RWPE1 (cell line): ENCODE results near the gene PRR13.

Experiments
- CTCF ChIA-PET: fragments of 350-600 bp; sonication (Branson Sonifier 250); formaldehyde crosslinking; extraction: SDS; loops from one replicate; lab custom pipeline; 2021; lab: Yijun Ruan, JAX
- POLR2A ChIA-PET: fragments of 400-600 bp; formaldehyde crosslinking; extraction: SDS; loops from one replicate; lab custom pipeline; 2020; ENCODE audit warnings: antibody characterized with exemption; ENCODE audit not compliant: low non-redundant PET; lab: Yijun Ruan, JAX
- DNase-seq: peaks from one replicate; pipeline ENCODE4 v3.0.0; 2012; ENCODE audit warnings: low spot score
- H3K27ac ChIP-seq: fragments of 450-650 bp; 2 replicates; pipeline ENCODE4 v1.5.1; 2017
- TF ChIP-seq, protein P1 (sequence below): fragments of 450-650 bp; conservative IDR thresholded peaks from 2 replicates; pipeline ENCODE4 v1.5.1; 2017; ENCODE audit warnings: low read depth, mild to moderate bottlenecking

Gene PRR13

DNA sequence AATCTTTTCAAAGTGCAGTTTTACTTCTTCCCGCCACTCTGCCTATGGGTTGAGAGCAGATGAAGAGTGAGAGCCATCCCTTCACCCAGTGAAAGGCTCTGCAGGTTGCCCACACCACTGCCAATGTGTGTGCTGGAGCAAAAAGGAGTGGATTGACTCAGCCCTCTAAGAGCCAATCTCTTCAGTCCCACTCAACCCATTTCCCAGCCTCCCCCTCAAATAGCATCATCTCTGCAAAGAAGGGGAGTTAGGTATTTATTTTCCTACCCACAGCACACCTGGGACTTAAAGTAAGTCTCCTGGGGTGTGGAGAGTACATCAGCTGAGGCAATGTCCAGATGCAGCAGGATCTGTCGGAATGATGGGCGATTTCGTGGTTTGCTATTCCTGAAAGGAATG lies 42.4 kb downstream of the PRR13 start:
- DNase-seq, result no peak
- CTCF ChIA-PET, result no interaction called here
- TF ChIP-seq, protein P1, sequence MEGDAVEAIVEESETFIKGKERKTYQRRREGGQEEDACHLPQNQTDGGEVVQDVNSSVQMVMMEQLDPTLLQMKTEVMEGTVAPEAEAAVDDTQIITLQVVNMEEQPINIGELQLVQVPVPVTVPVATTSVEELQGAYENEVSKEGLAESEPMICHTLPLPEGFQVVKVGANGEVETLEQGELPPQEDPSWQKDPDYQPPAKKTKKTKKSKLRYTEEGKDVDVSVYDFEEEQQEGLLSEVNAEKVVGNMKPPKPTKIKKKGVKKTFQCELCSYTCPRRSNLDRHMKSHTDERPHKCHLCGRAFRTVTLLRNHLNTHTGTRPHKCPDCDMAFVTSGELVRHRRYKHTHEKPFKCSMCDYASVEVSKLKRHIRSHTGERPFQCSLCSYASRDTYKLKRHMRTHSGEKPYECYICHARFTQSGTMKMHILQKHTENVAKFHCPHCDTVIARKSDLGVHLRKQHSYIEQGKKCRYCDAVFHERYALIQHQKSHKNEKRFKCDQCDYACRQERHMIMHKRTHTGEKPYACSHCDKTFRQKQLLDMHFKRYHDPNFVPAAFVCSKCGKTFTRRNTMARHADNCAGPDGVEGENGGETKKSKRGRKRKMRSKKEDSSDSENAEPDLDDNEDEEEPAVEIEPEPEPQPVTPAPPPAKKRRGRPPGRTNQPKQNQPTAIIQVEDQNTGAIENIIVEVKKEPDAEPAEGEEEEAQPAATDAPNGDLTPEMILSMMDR, result no peak
- H3K27ac ChIP-seq, result peak overlapping the region; percentile 70
- POLR2A ChIA-PET, result interaction anchor here (0.6 to 0.8 kb wide), 2 partner anchors 9 to 16 kb away, joined by 3 read pairs; no protein-coding TSS in a partner anchor

- DNase-seq, result no peak
- CTCF ChIA-PET, result interaction anchor here (0.6 kb wide), 2 partner anchors 10 to 38 kb away, joined by 3 to 4 read pairs; no protein-coding TSS in a partner anchor
- TF ChIP-seq, protein P1, result no peak
- peak overlapping the region; percentile 14 for H3K27ac ChIP-seq
- POLR2A ChIA-PET, result no interaction called here
These were observed 43.4 kb downstream of the PRR13 start for GRCh38 chr12:53484686-53485575.

- DNase-seq, result no peak
- POLR2A ChIA-PET, result no interaction called here
- TF ChIP-seq, protein P1, result no peak
- CTCF ChIA-PET, result no interaction called here
- peak overlapping the region; percentile 17 for H3K27ac ChIP-seq
These were observed 44.6 kb downstream of the PRR13 start for GRCh38 chr12:53485955-53486735.

GRCh38 chr12:53486736-53487487 lies 45.4 kb downstream of the PRR13 start:
- CTCF ChIA-PET, result no interaction called here
- peak overlapping the region; percentile 17; the same call in 1 of the 2 replicates for H3K27ac ChIP-seq
- TF ChIP-seq, protein P1, result no peak
- POLR2A ChIA-PET, result interaction anchor here (0.5 kb wide), 1 partner anchor 12 kb away, joined by 5 read pairs; the partner anchor contains the start of gene MAP3K12
- no peak for DNase-seq

DNA sequence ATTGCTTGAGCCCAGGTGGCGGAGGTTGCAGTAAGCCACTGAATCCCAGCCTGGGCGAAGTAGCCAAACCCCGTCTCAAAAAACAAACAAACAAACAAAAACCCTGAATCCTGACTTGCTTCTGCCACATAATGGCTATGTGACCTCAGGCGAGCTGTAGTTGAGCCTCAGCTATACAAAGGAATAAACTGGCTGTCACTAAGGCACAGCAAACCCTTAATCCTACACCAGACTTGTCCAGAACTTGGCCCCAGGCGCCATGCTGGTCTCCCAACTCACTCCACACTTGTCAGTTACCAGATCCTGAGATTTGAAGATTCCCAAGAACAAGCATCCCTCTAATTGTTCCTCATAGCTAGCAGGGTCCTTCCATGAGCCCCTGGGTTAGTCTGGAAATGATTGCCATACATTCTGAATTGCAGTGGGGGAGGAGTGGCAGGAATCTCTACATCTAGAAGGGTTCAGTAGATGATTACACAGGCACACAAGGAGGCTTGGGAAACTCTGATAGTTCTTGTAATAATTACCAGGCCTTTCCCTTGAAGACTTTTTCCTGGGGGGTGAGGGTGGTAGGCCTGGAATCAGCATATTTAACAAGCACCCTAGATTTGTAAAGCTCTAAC lies 47.8 kb downstream of the PRR13 start:
- TF ChIP-seq, protein P1, result no peak
- peak overlapping the region; percentile 30; the same call in 1 of the 2 replicates for H3K27ac ChIP-seq
- POLR2A ChIA-PET, result interaction anchor here (0.5 to 0.7 kb wide), 3 partner anchors 9 to 1365 kb away, joined by 3 to 8 read pairs (median 3); no protein-coding TSS in a partner anchor
- CTCF ChIA-PET, result no interaction called here
- DNase-seq, result no peak
